H1 (cell line): ENCODE results near the gene SOX1. TPM values are rescaled to one million over a fixed set of nuclear protein-coding genes. Genes with fewer than 3 reads are reported as not detected.
A peak's percentile ranks its signal among the peaks of the same experiment; 100 is the strongest.

ENCODE experiments used
- BACH1 ChIP-seq: IDR thresholded peaks from 2 replicates; pipeline ENCODE4 v1.6.1; 2012; ENCODE audit warnings: low read length, improper control_type of control experiment
- CHD7 ChIP-seq: fragments of 300-600 bp; sonication (generic); IDR thresholded peaks from 2 replicates; pipeline ENCODE4 v1.7.1; 2012; ENCODE audit warnings: low read length, moderate library complexity, mild to moderate bottlenecking, inconsistent platforms; ENCODE audit not compliant: insufficient replicate concordance
- CTCF ChIP-seq, 3 experiments: IDR thresholded peaks; 1 replicate in 2 of 3; 2 replicates in 1 of 3; pipeline versions ENCODE4 v1.5.1 to v1.6.1; 2011; ENCODE audit warnings: low read length in 3 of 3, mild to moderate bottlenecking in 3 of 3, inconsistent platforms in 2 of 3, low read depth in 1 of 3, moderate library complexity in 1 of 3; ENCODE audit not compliant: insufficient read depth in 1 of 3; ENCODE audit errors: control extremely low read depth in 1 of 3
- EGR1 ChIP-seq: IDR thresholded peaks from 2 replicates; pipeline ENCODE4 v1.6.1; 2011; ENCODE audit warnings: low read depth, low read length, borderline replicate concordance
- KDM4A ChIP-seq: IDR thresholded peaks from one replicate; pipeline ENCODE4 v1.7.1; 2012; ENCODE audit warnings: low read depth, mild to moderate bottlenecking, moderate library complexity, low read length, inconsistent platforms; ENCODE audit not compliant: severe bottlenecking
- POU5F1 ChIP-seq: IDR thresholded peaks from 2 replicates; pipeline ENCODE4 v1.6.1; 2011; ENCODE audit warnings: low read depth, mild to moderate bottlenecking, low read length, moderate library complexity
- RNF2 ChIP-seq: fragments of 200-900, 300-1000 bp; sonication (generic); IDR thresholded peaks from 2 replicates; pipeline ENCODE4 v1.7.1; 2016; ENCODE audit warnings: borderline replicate concordance, low read depth, mild to moderate bottlenecking, antibody characterized with exemption, low read length; ENCODE audit not compliant: poor library complexity, severe bottlenecking; ENCODE audit errors: missing control alignments
- SRF ChIP-seq: IDR thresholded peaks from 2 replicates; pipeline ENCODE4 v1.6.1; 2011; ENCODE audit warnings: mild to moderate bottlenecking, low read depth, low read length, moderate library complexity
- TCF12 ChIP-seq: IDR thresholded peaks from 2 replicates; pipeline ENCODE4 v1.6.1; 2011; ENCODE audit warnings: low read depth, mild to moderate bottlenecking, low read length
- polyA plus RNA-seq, 7 experiments: library from polyadenylated mRNA; depleted of rRNA in 3 of 7; stranded (reverse) in 5 of 7; unstranded in 2 of 7; fragments of >200 nt in 5 of 7; fragments of 200-250 nt in 2 of 7; gene quantifications; 1 replicate in 5 of 7; 2 replicates in 1 of 7; 4 replicates in 1 of 7; pipeline versions ENCODE4 v1.2.1 to v1.2.3, GENCODE V29; 2011 to 2013; ENCODE audit warnings: missing spikeins in 2 of 7, mixed read lengths in 2 of 7
- total RNA-seq: library from RNA; stranded (reverse); fragmentation: NEBNext Ultra II Directional; extraction: Animal tissue kit (Norgen Biotek cat#: 25700); gene quantifications from 2 replicates; pipeline ENCODE4 v1.2.1, GENCODE V29; 2021

Gene SOX1
- total and polyA plus RNA-seq, 2 of the 8 experiments (the other 6 are each of a cell fraction or from before 2014, with no cell fraction given), result 0.03 to 0.09 TPM

GRCh38 chr13:112056284-112056727 is 10.6 kb upstream of the SOX1 start (continued):
- TF ChIP-seq CHD7 (no peak), BACH1 (no peak), TCF12 (0 out of 2 replicates have a peak, but pooled peaks have one; percentile 44), EGR1 (peak; percentile 93), CTCF (IDR thresholded peaks at IDR 0.05; ENCODE audit: control extremely low read depth in 1 of 3, insufficient read depth in 1 of 3, low read depth in 1 of 3, low read length in 3 of 3) (no peak), SRF (no peak), KDM4A (no peak), POU5F1 (no peak), RNF2 (peak; percentile 13)
